Stimulated activated CD4-positive, alpha-beta T cell treated with anti-CD3 and anti-CD28 coated beads, Interleukin-1b, Interleukin-23, amount 100 ng/mL, for 1 hour (primary cell): ENCODE results near the gene RAPGEF3.
A peak's percentile ranks its signal among the peaks of the same experiment; 100 is the strongest.

Experiments used
- DNase-seq, 2 donors: peaks; one replicate each; pipeline ENCODE4 v3.0.0-alpha.2; 2020; ENCODE audit warnings: low read depth in 2 of 2

The RAPGEF3 gene

GRCh38 chr12:47791351-47791746, 32.7 kb upstream of the RAPGEF3 start:
- no peak for DNase-seq

- no peak for DNase-seq
Measured at GRCh38 chr12:47790676-47791350, 32.1 kb upstream of the RAPGEF3 start.

GRCh38 chr12:47789712-47790489, 31.2 kb upstream of the RAPGEF3 start:
- no peak for DNase-seq

GRCh38 chr12:47789141-47789540, 30.5 kb upstream of the RAPGEF3 start:
- DNase-seq = no peak

GRCh38 chr12:47787596-47788319, 29.1 kb upstream of the RAPGEF3 start:
- DNase-seq = no peak

- no peak for DNase-seq
Measured at GRCh38 chr12:47786662-47787280, 28.1 kb upstream of the RAPGEF3 start.

GRCh38 chr12:47785887-47786661, 27.4 kb upstream of the RAPGEF3 start:
- DNase-seq = no peak

GRCh38 chr12:47785036-47785886, 26.6 kb upstream of the RAPGEF3 start:
- DNase-seq = no peak

GRCh38 chr12:47783821-47784819, 25.4 kb upstream of the RAPGEF3 start:
- DNase-seq = no peak

- no peak for DNase-seq
Measured at GRCh38 chr12:47783024-47783755, 24.5 kb upstream of the RAPGEF3 start.

GRCh38 chr12:47782372-47782770, 23.7 kb upstream of the RAPGEF3 start:
- DNase-seq = no peak

- DNase-seq = no peak
Measured at GRCh38 chr12:47781479-47782371, 23.0 kb upstream of the RAPGEF3 start.

GRCh38 chr12:47779943-47780504, 21.3 kb upstream of the RAPGEF3 start:
- no peak for DNase-seq

- peak; percentile 88 to 97 for DNase-seq
Measured at GRCh38 chr12:47779301-47779942, 20.7 kb upstream of the RAPGEF3 start.

GRCh38 chr12:47778881-47779280, 20.2 kb upstream of the RAPGEF3 start:
- no peak for DNase-seq

- no peak for DNase-seq
Measured at GRCh38 chr12:47777741-47778558, 19.3 kb upstream of the RAPGEF3 start.
